Hepatocyte (in vitro differentiated cells): ENCODE data around the gene STAT5A.

Source experiments
- CTCF ChIP-seq: fragments of 200-600 bp; sonication (generic); IDR thresholded peaks from 2 replicates; pipeline ENCODE4 v1.5.1; 2016; ENCODE audit warnings: antibody characterized with exemption, mild to moderate bottlenecking; ENCODE audit not compliant: poor library complexity
- EZH2 ChIP-seq: fragments of 200-600 bp; sonication (generic); IDR thresholded peaks from 2 replicates; pipeline ENCODE4 v1.6.1; 2016; ENCODE audit warnings: antibody characterized with exemption, mild to moderate bottlenecking, borderline replicate concordance

- TF ChIP-seq CTCF (no peak), EZH2 (no peak)
These were observed 14.6 kb upstream of the STAT5A start for GRCh38 chr17:42273474-42274252.
